ENCODE measurements around the gene KLF9.

DNA sequence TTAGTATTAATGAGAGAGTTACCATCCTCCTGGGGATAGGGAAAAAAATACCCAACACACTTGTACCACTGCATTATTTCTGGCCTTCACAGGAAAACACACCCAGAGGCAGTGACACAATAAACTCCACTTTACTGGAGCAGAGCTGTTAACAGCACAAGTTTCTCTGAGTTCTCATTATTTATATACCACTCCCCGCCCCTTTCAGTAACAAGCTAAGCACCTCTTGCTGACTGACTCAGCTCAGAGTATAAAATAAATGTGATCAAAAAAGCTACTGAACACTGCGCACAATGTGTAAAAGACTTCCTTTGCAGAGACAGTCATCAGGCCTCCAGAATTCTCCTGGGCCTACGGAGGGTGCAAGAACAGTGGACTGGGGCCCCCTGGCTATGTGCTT lies 21.6 kb downstream of the KLF9 start:
- TF ChIP-seq, protein P1, sequence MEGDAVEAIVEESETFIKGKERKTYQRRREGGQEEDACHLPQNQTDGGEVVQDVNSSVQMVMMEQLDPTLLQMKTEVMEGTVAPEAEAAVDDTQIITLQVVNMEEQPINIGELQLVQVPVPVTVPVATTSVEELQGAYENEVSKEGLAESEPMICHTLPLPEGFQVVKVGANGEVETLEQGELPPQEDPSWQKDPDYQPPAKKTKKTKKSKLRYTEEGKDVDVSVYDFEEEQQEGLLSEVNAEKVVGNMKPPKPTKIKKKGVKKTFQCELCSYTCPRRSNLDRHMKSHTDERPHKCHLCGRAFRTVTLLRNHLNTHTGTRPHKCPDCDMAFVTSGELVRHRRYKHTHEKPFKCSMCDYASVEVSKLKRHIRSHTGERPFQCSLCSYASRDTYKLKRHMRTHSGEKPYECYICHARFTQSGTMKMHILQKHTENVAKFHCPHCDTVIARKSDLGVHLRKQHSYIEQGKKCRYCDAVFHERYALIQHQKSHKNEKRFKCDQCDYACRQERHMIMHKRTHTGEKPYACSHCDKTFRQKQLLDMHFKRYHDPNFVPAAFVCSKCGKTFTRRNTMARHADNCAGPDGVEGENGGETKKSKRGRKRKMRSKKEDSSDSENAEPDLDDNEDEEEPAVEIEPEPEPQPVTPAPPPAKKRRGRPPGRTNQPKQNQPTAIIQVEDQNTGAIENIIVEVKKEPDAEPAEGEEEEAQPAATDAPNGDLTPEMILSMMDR (IDR thresholded peaks at IDR 0.05) = no peak
- TF ChIP-seq ZFX (IDR thresholded peaks at IDR 0.05; ENCODE audit: borderline replicate concordance) = no peak
